K562 (cell line): ENCODE data around the gene SLC15A3. TPM values are rescaled to one million over a fixed set of nuclear protein-coding genes. Genes with fewer than 3 reads are reported as not detected.

ENCODE experiments used
- ETV5 ChIP-seq: sonication (generic); formaldehyde crosslinking; IDR thresholded peaks from 2 replicates; pipeline ENCODE4 v1.4.0; 2020; ENCODE audit warnings: low read depth, mild to moderate bottlenecking, missing genetic modification reagents
- GATA2 ChIP-seq: sonication (generic); formaldehyde crosslinking; IDR thresholded peaks from 2 replicates; pipeline ENCODE4 v1.4.0; 2020; ENCODE audit warnings: mild to moderate bottlenecking, missing genetic modification reagents
- polyA plus RNA-seq, 8 experiments: library from polyadenylated mRNA; depleted of rRNA in 4 of 8; stranded (reverse) in 5 of 8; unstranded in 3 of 8; fragments of >200 nt; fragmentation: Nextera tagmentation in 2 of 8; fragmentation: Illumina TruSeq in 1 of 8; extraction: Ambion mirVana in 2 of 8; extraction: Trizol in 1 of 8; gene quantifications; 2 replicates each; pipeline versions ENCODE4 v1.2.1 to v1.2.3, GENCODE V29; 2011 to 2014; ENCODE audit warnings: inconsistent platforms in 1 of 8, missing spikeins in 1 of 8
- total RNA-seq, 7 experiments: library from RNA; depleted of rRNA in 6 of 7; stranded (reverse); fragments of >200 nt in 6 of 7; fragmentation: Illumina TruSeq in 2 of 7; extraction: Trizol in 2 of 7; gene quantifications; 2 replicates each; pipeline versions ENCODE4 v1.2.1 to v1.2.3, GENCODE V29; 2011 to 2021; ENCODE audit warnings: low replicate concordance in 1 of 7
- TF ChIP-seq, protein P1 (sequence below): fragments of 450-650 bp; formaldehyde crosslinking; IDR thresholded peaks from 2 replicates; pipeline ENCODE4 v1.4.0; 2020; ENCODE audit warnings: mild to moderate bottlenecking
- TF ChIP-seq, protein P2 (sequence below): sonication (generic); formaldehyde crosslinking; IDR thresholded peaks from 2 replicates; pipeline ENCODE4 v1.8.0; 2022; ENCODE audit warnings: mild to moderate bottlenecking, low read depth, missing genetic modification reagents
- TF ChIP-seq, protein P3 (sequence below), 3 experiments: fragments of 200-800 bp in 1 of 3; sonication (Bioruptor generic) in 1 of 3; sonication (generic) in 1 of 3; formaldehyde crosslinking in 1 of 3; IDR thresholded peaks; 2 replicates each; pipeline versions ENCODE4 v1.6.1 to v1.8.0; 2016 to 2022; ENCODE audit warnings: mild to moderate bottlenecking in 2 of 3, missing compliant biosample characterization in 2 of 3, missing genetic modification characterization in 2 of 3, missing genetic modification reagents in 1 of 3
- TF ChIP-seq, protein P4 (sequence below): sonication (generic); formaldehyde crosslinking; IDR thresholded peaks from 2 replicates; pipeline ENCODE4 v1.8.0; 2022; ENCODE audit warnings: missing genetic modification reagents, mild to moderate bottlenecking, borderline replicate concordance

SLC15A3 gene
- total and polyA plus RNA-seq, 9 of the 15 experiments (the other 6 are each of a cell fraction or from before 2014, with no cell fraction given): 0.07 to 0.27 TPM; not detected in 7

DNA sequence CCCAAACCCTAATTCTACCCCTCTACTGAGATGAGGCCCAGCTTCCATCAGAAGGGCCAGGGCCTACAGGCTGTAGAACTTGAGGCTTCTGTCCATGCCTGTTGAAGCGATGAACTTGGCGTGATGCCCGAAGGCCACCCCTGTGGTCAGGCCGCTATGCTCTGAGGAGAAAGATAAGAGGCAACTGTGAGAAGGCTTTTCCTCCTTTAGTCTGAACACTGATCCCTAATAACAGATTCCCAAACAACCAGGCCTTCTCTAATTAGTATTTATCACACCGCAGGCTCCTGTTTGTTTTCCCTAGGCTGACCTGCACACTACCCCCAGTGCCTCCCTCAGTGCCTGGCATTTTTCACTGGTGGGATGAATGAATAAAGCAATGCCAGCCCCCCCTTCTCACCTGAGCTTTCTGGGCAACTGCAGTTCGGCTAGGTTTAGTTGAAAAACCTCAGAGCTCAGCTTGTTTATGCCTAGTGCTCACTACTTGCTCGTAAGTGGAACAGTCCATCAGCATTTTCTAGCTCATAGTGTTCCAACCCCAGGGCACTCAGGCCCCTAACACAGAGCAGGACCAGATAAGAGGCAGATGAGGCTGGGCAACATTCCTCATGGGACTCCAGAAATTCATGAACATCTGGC is 60.8 kb downstream of the SLC15A3 start (continued):
- TF ChIP-seq, protein P1, sequence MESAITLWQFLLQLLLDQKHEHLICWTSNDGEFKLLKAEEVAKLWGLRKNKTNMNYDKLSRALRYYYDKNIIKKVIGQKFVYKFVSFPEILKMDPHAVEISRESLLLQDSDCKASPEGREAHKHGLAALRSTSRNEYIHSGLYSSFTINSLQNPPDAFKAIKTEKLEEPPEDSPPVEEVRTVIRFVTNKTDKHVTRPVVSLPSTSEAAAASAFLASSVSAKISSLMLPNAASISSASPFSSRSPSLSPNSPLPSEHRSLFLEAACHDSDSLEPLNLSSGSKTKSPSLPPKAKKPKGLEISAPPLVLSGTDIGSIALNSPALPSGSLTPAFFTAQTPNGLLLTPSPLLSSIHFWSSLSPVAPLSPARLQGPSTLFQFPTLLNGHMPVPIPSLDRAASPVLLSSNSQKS: no peak
- TF ChIP-seq GATA2: peak; percentile 83
- TF ChIP-seq, protein P2, sequence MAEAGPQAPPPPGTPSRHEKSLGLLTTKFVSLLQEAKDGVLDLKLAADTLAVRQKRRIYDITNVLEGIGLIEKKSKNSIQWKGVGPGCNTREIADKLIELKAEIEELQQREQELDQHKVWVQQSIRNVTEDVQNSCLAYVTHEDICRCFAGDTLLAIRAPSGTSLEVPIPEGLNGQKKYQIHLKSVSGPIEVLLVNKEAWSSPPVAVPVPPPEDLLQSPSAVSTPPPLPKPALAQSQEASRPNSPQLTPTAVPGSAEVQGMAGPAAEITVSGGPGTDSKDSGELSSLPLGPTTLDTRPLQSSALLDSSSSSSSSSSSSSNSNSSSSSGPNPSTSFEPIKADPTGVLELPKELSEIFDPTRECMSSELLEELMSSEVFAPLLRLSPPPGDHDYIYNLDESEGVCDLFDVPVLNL (CRISPR knock-in tag): no peak
- TF ChIP-seq, protein P3, sequence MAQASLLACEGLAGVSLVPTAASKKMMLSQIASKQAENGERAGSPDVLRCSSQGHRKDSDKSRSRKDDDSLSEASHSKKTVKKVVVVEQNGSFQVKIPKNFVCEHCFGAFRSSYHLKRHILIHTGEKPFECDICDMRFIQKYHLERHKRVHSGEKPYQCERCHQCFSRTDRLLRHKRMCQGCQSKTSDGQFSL (CRISPR knock-in tag; IDR thresholded peaks at IDR 0.05): peak; percentile 82; the same call in 1 of the 2 replicates
- TF ChIP-seq, protein P3 (tag; IDR thresholded peaks at IDR 0.05): no peak
- TF ChIP-seq, protein P4, sequence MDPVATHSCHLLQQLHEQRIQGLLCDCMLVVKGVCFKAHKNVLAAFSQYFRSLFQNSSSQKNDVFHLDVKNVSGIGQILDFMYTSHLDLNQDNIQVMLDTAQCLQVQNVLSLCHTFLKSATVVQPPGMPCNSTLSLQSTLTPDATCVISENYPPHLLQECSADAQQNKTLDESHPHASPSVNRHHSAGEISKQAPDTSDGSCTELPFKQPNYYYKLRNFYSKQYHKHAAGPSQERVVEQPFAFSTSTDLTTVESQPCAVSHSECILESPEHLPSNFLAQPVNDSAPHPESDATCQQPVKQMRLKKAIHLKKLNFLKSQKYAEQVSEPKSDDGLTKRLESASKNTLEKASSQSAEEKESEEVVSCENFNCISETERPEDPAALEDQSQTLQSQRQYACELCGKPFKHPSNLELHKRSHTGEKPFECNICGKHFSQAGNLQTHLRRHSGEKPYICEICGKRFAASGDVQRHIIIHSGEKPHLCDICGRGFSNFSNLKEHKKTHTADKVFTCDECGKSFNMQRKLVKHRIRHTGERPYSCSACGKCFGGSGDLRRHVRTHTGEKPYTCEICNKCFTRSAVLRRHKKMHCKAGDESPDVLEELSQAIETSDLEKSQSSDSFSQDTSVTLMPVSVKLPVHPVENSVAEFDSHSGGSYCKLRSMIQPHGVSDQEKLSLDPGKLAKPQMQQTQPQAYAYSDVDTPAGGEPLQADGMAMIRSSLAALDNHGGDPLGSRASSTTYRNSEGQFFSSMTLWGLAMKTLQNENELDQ (CRISPR knock-in tag): no peak
- TF ChIP-seq ETV5 (CRISPR knock-in tag): no peak
